ENCODE data around the gene CAMK1D. TPM values are rescaled to one million over a fixed set of nuclear protein-coding genes. Genes with fewer than 3 reads are reported as not detected.

CAMK1D gene
- total RNA-seq, 1 experiment from 2014 or later = 10.2 TPM

DNA sequence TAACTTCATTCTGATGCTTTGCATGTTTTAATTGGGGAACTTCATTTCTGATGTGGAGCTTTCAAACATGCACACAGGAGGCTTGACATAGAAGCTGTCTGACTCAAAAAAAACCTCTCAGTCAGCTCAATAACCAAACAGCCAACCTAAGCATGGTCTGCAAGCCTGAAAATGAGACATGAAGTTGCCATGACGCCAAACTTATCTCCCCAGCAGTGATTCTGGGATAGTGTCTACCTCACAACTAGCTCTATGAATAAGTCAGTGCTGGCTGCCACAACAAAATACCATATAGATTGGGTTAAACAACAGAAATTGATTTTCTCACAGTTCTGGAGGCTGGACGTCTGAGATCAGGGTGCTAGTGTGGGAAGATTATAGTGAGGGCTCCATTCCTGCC, 408.0 kb downstream of the CAMK1D start (continued):
- TF ChIP-seq, protein P1, sequence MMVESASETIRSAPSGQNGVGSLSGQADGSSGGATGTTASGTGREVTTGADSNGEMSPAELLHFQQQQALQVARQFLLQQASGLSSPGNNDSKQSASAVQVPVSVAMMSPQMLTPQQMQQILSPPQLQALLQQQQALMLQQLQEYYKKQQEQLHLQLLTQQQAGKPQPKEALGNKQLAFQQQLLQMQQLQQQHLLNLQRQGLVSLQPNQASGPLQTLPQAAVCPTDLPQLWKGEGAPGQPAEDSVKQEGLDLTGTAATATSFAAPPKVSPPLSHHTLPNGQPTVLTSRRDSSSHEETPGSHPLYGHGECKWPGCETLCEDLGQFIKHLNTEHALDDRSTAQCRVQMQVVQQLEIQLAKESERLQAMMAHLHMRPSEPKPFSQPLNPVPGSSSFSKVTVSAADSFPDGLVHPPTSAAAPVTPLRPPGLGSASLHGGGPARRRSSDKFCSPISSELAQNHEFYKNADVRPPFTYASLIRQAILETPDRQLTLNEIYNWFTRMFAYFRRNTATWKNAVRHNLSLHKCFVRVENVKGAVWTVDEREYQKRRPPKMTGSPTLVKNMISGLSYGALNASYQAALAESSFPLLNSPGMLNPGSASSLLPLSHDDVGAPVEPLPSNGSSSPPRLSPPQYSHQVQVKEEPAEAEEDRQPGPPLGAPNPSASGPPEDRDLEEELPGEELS (CRISPR knock-in tag; IDR thresholded peaks at IDR 0.05) = no peak
- TF ChIP-seq, protein P2, sequence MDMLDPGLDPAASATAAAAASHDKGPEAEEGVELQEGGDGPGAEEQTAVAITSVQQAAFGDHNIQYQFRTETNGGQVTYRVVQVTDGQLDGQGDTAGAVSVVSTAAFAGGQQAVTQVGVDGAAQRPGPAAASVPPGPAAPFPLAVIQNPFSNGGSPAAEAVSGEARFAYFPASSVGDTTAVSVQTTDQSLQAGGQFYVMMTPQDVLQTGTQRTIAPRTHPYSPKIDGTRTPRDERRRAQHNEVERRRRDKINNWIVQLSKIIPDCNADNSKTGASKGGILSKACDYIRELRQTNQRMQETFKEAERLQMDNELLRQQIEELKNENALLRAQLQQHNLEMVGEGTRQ (CRISPR knock-in tag; IDR thresholded peaks at IDR 0.05) = no peak

DNA sequence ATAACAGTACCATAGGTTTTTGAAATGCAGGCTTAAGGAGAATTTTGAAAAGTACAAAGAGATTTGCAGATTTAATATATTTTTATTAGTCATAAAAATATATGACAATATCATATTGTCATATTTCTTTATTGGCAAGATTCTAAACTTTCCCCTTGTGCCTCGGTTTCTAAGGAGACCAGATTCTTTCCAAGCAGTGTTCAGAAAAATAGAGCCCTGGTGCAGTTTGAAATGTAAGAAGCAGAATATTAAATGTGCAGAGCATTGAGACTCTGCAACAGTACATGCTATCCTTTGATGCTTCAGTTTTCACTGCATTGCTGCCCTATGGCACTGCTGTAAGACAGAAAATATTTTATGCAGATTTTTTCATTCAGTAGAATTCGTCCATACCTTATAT, 408.9 kb downstream of the CAMK1D start:
- peaks cover 12% of the 10 kb centered on the region for H3K9me3 Mint-ChIP-seq
- DNase-seq (ENCODE audit: low spot score) (no peak), ATAC-seq (no peak)
- H3K36me3 Mint-ChIP-seq = no peaks in the 10 kb centered on the region
- ChIA-PET POLR2A (no interaction called here), CTCF (interaction anchor here (0.6 to 1.2 kb wide), 2 partner anchors 24 to 434 kb away, joined by 3 to 4 read pairs; no protein-coding TSS in a partner anchor)
- peaks cover under 1% of the 10 kb centered on the region; the same call in 1 of the 2 replicates for H3K4me1 Mint-ChIP-seq
- TF ChIP-seq ZNF423 (CRISPR knock-in tag; IDR thresholded peaks at IDR 0.05) (no peak), ZNF416 (CRISPR knock-in tag; IDR thresholded peaks at IDR 0.05) (no peak), PRRX2 (CRISPR knock-in tag; IDR thresholded peaks at IDR 0.05) (no peak)
- TF ChIP-seq, protein P3, sequence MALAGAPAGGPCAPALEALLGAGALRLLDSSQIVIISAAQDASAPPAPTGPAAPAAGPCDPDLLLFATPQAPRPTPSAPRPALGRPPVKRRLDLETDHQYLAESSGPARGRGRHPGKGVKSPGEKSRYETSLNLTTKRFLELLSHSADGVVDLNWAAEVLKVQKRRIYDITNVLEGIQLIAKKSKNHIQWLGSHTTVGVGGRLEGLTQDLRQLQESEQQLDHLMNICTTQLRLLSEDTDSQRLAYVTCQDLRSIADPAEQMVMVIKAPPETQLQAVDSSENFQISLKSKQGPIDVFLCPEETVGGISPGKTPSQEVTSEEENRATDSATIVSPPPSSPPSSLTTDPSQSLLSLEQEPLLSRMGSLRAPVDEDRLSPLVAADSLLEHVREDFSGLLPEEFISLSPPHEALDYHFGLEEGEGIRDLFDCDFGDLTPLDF (CRISPR knock-in tag; IDR thresholded peaks at IDR 0.05) = no peak
- TF ChIP-seq, protein P4, sequence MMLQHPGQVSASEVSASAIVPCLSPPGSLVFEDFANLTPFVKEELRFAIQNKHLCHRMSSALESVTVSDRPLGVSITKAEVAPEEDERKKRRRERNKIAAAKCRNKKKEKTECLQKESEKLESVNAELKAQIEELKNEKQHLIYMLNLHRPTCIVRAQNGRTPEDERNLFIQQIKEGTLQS (CRISPR knock-in tag; conservative IDR thresholded peaks at IDR 0.05) = no peak
- TF ChIP-seq, protein P5, sequence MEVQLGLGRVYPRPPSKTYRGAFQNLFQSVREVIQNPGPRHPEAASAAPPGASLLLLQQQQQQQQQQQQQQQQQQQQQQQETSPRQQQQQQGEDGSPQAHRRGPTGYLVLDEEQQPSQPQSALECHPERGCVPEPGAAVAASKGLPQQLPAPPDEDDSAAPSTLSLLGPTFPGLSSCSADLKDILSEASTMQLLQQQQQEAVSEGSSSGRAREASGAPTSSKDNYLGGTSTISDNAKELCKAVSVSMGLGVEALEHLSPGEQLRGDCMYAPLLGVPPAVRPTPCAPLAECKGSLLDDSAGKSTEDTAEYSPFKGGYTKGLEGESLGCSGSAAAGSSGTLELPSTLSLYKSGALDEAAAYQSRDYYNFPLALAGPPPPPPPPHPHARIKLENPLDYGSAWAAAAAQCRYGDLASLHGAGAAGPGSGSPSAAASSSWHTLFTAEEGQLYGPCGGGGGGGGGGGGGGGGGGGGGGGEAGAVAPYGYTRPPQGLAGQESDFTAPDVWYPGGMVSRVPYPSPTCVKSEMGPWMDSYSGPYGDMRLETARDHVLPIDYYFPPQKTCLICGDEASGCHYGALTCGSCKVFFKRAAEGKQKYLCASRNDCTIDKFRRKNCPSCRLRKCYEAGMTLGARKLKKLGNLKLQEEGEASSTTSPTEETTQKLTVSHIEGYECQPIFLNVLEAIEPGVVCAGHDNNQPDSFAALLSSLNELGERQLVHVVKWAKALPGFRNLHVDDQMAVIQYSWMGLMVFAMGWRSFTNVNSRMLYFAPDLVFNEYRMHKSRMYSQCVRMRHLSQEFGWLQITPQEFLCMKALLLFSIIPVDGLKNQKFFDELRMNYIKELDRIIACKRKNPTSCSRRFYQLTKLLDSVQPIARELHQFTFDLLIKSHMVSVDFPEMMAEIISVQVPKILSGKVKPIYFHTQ (CRISPR knock-in tag; IDR thresholded peaks at IDR 0.05) = no peak
- H3K27me3 Mint-ChIP-seq (ENCODE audit: low read depth) = no peaks in the 10 kb centered on the region
- no peak overlapping the region for H3K27ac Mint-ChIP-seq
- no peak overlapping the region for H3K4me3 Mint-ChIP-seq

DNA sequence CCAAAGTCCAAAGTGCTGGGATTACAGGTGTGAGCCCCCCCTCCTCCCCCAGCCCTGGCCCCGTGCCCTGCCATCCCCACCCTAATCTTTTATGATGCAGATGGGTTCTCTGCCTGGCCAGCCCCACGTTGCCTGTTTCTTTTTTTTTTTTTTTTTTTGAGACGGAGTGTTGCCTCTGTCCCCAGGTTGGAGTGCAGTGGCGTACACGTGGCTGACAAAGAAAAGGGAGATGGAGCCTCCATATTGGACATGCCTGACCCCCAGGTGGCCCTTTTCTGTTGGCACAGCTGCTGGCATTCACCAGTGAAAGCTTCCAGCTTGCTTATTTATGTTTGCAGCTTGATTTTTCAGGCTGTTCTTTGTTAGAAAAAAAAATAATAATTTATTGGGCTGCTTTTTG, 416.9 kb downstream of the CAMK1D start:
- H3K36me3 Mint-ChIP-seq = peaks cover 10% of the 10 kb centered on the region; the same call in 1 of the 2 replicates
- DNase-seq (ENCODE audit: low spot score) = no peak
- H3K27ac Mint-ChIP-seq = no peak overlapping the region
- CTCF ChIA-PET = interaction anchor here (0.9 to 1.9 kb wide), 2 partner anchors 16 to 18 kb away, joined by 3 to 9 read pairs; no protein-coding TSS in a partner anchor
- ATAC-seq = peak; percentile 20
- H3K27me3 Mint-ChIP-seq (ENCODE audit: low read depth) = peaks cover under 1% of the 10 kb centered on the region; the same call in 1 of the 2 replicates
- H3K4me1 Mint-ChIP-seq = peaks cover 53% of the 10 kb centered on the region
- TF ChIP-seq HMGA2 (CRISPR knock-in tag; IDR thresholded peaks at IDR 0.05) (no peak), NFYB (CRISPR knock-in tag; conservative IDR thresholded peaks at IDR 0.05; ENCODE audit: low read depth) (no peak)
- H3K9me3 Mint-ChIP-seq = peaks cover 7% of the 10 kb centered on the region
- no peak overlapping the region for H3K4me3 Mint-ChIP-seq
- POLR2A ChIA-PET = interaction anchor here (0.6 kb wide), 2 partner anchors 134 to 161 kb away, joined by 3 to 6 read pairs; no protein-coding TSS in a partner anchor

DNA sequence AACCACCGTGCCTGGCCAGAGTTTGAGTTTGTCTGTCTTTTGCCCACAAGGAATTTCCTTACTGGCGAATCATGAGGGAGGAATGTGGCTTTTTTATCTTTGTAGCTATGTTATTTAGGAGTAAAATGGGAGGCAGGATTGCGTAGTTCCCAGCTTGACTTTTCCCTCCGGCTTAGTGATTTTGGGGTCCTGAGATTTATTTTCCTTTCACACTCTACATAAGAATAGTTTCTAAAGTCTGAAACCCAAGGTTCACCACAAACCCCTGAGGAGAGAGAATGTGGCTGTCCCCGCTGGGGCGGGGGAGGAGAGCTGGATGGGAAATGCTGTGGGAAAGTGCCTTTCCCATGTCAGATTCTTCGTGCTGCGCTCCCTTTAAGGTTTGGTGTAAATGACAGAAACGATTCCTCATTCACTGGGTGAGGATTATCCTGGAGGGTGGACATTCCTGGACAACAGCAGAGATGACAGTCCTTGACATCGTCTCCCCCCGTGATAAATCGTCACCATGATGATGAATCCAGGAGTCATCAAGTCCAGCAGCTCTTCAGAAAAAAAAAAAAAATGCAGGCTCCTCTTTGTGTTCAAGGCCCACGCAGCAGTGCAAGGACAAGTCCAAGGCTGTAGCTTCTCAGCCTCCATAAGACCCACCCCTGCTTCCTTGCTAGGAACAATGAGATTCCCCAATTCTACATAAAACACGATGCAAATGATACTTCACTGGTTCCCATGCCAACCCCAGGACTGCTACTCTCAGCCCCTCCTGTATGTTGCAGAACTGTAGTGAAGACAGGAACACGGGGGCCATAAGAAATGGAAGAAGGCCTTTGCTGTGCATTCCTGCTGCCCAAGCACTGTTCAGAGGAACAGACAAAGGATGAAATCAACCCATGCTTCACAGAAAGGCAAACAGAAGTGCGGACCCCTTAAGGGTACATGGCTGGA, 419.1 kb downstream of the CAMK1D start:
- Mint-ChIP-seq H3K4me3 (peak overlapping the region; percentile 39), H3K27me3 (ENCODE audit: low read depth) (peaks cover 2% of the 10 kb centered on the region; the same call in 1 of the 2 replicates), H3K4me1 (peaks cover 63% of the 10 kb centered on the region), H3K36me3 (peaks cover 12% of the 10 kb centered on the region; the same call in 1 of the 2 replicates), H3K27ac (peak overlapping the region; percentile 22), H3K9me3 (peaks cover 7% of the 10 kb centered on the region)
- ATAC-seq (peak; percentile 69), DNase-seq (ENCODE audit: low spot score) (peak; percentile 50)
- POLR2A ChIA-PET = no interaction called here
- CTCF ChIA-PET = interaction anchor here (0.6 to 2.0 kb wide), 3 partner anchors 14 to 134 kb away, joined by 3 to 10 read pairs (median 3); no protein-coding TSS in a partner anchor
- TF ChIP-seq, protein P6, sequence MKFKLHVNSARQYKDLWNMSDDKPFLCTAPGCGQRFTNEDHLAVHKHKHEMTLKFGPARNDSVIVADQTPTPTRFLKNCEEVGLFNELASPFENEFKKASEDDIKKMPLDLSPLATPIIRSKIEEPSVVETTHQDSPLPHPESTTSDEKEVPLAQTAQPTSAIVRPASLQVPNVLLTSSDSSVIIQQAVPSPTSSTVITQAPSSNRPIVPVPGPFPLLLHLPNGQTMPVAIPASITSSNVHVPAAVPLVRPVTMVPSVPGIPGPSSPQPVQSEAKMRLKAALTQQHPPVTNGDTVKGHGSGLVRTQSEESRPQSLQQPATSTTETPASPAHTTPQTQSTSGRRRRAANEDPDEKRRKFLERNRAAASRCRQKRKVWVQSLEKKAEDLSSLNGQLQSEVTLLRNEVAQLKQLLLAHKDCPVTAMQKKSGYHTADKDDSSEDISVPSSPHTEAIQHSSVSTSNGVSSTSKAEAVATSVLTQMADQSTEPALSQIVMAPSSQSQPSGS (CRISPR knock-in tag; IDR thresholded peaks at IDR 0.05; ENCODE audit: borderline replicate concordance, low read depth) = no peak
- TF ChIP-seq CREB1 (CRISPR knock-in tag; IDR thresholded peaks at IDR 0.05) = no peak
- TF ChIP-seq, protein P7, sequence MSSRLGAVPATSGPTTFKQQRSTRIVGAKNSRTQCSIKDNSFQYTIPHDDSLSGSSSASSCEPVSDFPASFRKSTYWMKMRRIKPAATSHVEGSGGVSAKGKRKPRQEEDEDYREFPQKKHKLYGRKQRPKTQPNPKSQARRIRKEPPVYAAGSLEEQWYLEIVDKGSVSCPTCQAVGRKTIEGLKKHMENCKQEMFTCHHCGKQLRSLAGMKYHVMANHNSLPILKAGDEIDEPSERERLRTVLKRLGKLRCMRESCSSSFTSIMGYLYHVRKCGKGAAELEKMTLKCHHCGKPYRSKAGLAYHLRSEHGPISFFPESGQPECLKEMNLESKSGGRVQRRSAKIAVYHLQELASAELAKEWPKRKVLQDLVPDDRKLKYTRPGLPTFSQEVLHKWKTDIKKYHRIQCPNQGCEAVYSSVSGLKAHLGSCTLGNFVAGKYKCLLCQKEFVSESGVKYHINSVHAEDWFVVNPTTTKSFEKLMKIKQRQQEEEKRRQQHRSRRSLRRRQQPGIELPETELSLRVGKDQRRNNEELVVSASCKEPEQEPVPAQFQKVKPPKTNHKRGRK (CRISPR knock-in tag; IDR thresholded peaks at IDR 0.05; ENCODE audit: borderline replicate concordance) = no peak
- TF ChIP-seq OVOL2 (CRISPR knock-in tag; IDR thresholded peaks at IDR 0.05; ENCODE audit: borderline replicate concordance) = no peak
- TF ChIP-seq TEAD1 (CRISPR knock-in tag; IDR thresholded peaks at IDR 0.05) = no peak
- TF ChIP-seq NFYB (CRISPR knock-in tag; conservative IDR thresholded peaks at IDR 0.05; ENCODE audit: low read depth) = no peak

All from WTC11 (cell line).